Astrocyte (in vitro differentiated cells and primary cell): ENCODE measurements around the gene ATL3.

Experiments
- CTCF ChIP-seq: IDR thresholded peaks from 2 replicates; pipeline ENCODE4 v1.5.1; 2011; ENCODE audit warnings: low read depth, mild to moderate bottlenecking, inconsistent platforms, low read length, moderate library complexity; ENCODE audit not compliant: insufficient read depth
- EZH2 ChIP-seq: IDR thresholded peaks from 2 replicates; pipeline ENCODE4 v1.6.1; 2012; ENCODE audit warnings: mild to moderate bottlenecking, low read length, inconsistent platforms; ENCODE audit not compliant: insufficient read depth

DNA sequence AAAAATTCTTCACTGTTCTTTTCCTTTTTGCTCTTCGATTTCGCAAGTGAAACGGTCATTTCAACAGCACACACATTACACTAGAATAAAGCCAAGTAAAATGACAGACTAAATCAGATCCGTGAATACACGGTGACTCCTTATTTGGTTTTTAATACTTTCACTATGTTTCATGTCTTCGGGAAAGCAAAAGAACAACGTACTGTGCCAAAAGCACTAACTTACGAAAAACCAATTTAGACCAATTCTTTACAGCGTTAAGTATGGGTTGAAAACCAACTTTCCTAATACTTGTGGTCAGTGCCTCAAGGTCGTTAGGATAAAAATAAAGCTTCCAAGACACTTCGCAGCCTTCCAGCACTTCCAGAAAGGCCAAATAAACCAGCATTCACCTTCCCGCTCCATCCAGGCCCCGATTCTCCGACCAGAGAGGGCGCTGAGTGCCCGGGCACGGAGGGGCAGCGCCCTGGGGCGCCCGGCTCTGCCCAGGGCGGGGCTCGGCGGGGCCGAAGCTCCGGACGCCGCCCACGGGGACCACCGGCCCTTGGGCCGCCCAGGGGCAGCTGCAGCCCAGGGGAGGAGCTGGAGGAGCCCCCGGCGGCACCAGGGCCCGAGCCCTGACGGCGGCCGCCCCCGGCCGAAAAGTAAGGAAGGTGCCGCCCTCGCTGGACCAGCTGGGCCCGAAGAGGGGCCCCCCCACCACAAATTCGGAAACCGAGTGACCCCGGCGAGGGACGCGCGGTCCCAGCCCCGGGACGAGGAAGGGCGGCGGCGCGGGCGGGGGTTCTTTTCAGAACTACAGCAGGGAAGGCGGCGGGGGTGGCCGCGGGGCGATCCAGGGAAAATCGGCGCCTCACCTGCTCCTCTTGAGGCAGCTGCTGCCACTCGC is 499 bp downstream of the ATL3 start:
- no peak for TF ChIP-seq CTCF
- no peak for TF ChIP-seq EZH2
